ENCODE measurements around the gene CHRNA1.

CHRNA1 gene

GRCh38 chr2:174781298-174781697 is 17.0 kb upstream of the CHRNA1 start:
- DNase-seq = no peak

- DNase-seq = no peak
Measured at GRCh38 chr2:174780856-174781255, 16.6 kb upstream of the CHRNA1 start.

- DNase-seq = no peak
Measured at GRCh38 chr2:174780191-174780840, 16.0 kb upstream of the CHRNA1 start.

GRCh38 chr2:174779361-174779928 is 15.2 kb upstream of the CHRNA1 start:
- DNase-seq = no peak

- DNase-seq = no peak
Measured at GRCh38 chr2:174778085-174778981, 14.1 kb upstream of the CHRNA1 start.

GRCh38 chr2:174777347-174778084 is 13.2 kb upstream of the CHRNA1 start:
- no peak for DNase-seq

- DNase-seq = no peak
Measured at GRCh38 chr2:174776675-174777074, 12.4 kb upstream of the CHRNA1 start.

- DNase-seq = no peak
Measured at GRCh38 chr2:174776223-174776622, 12.0 kb upstream of the CHRNA1 start.

GRCh38 chr2:174775571-174775980 is 11.3 kb upstream of the CHRNA1 start:
- DNase-seq = no peak

GRCh38 chr2:174774886-174775285 is 10.6 kb upstream of the CHRNA1 start:
- no peak for DNase-seq

GRCh38 chr2:174773215-174773614 is 8.9 kb upstream of the CHRNA1 start:
- DNase-seq = no peak

- DNase-seq = no peak
Measured at GRCh38 chr2:174772472-174772801, 8.2 kb upstream of the CHRNA1 start.

GRCh38 chr2:174771631-174772471 is 7.6 kb upstream of the CHRNA1 start:
- no peak for DNase-seq

GRCh38 chr2:174771136-174771535 is 6.9 kb upstream of the CHRNA1 start:
- no peak for DNase-seq

GRCh38 chr2:174768557-174768956 is 4.3 kb upstream of the CHRNA1 start:
- no peak for DNase-seq

GRCh38 chr2:174766271-174766670 is 2.0 kb upstream of the CHRNA1 start:
- no peak for DNase-seq

GRCh38 chr2:174765576-174765975 is 1.3 kb upstream of the CHRNA1 start:
- DNase-seq = no peak

- no peak for DNase-seq
Measured at GRCh38 chr2:174763780-174764179, 492 bp downstream of the CHRNA1 start.

GRCh38 chr2:174762464-174762863 is 1.8 kb downstream of the CHRNA1 start:
- DNase-seq = no peak

GRCh38 chr2:174761837-174762236 is 2.4 kb downstream of the CHRNA1 start:
- DNase-seq = no peak

GRCh38 chr2:174760845-174761473 is 3.3 kb downstream of the CHRNA1 start:
- DNase-seq = no peak

Measured in KG1 (cell line).